GM23338 (cell line): ENCODE results near the gene CST9L. TPM values are rescaled to one million over a fixed set of nuclear protein-coding genes. Genes with fewer than 3 reads are reported as not detected.

Source experiments
- ATAC-seq: fragments of 200-7000 bp; cut with Tn5 transposase; 3 replicates; pipeline ENCODE4 v1.9.1; 2020
- DNase-seq: peaks from one replicate; pipeline ENCODE4 v3.0.0-alpha.2; 2015; ENCODE audit warnings: low spot score
- H2AFZ ChIP-seq: fragments of 200-600 bp; sonication (generic); 2 replicates; pipeline ENCODE4 v1.8.0; 2016; ENCODE audit warnings: antibody characterized with exemption, mild to moderate bottlenecking, moderate library complexity
- H3F3A ChIP-seq: fragments of 200-600 bp; sonication (generic); replicated peaks from 2 replicates; pipeline ENCODE4 v1.8.0; 2017; ENCODE audit warnings: antibody characterized with exemption, mixed run types, low read depth
- H3K27ac ChIP-seq: fragments of 200-600 bp; sonication (generic); 2 replicates; pipeline ENCODE4 v1.6.1; 2016; ENCODE audit warnings: low read depth
- H3K27me3 ChIP-seq: fragments of 200-600 bp; sonication (generic); 2 replicates; pipeline ENCODE4 v1.8.0; 2016; ENCODE audit warnings: mild to moderate bottlenecking, mixed run types, moderate library complexity; ENCODE audit not compliant: insufficient read depth
- H3K36me3 ChIP-seq: fragments of 200-600 bp; sonication (generic); 2 replicates; pipeline ENCODE4 v1.8.0; 2016; ENCODE audit warnings: mild to moderate bottlenecking; ENCODE audit not compliant: insufficient read depth
- H3K4me1 ChIP-seq: fragments of 200-600 bp; sonication (generic); 2 replicates; pipeline ENCODE4 v1.8.0; 2016; ENCODE audit warnings: mild to moderate bottlenecking, moderate library complexity; ENCODE audit not compliant: insufficient read depth
- H3K4me2 ChIP-seq: fragments of 200-600 bp; sonication (generic); 2 replicates; pipeline ENCODE4 v1.7.1; 2017; ENCODE audit warnings: mixed run types
- H3K4me3 ChIP-seq: fragments of 200-600 bp; sonication (generic); 2 replicates; pipeline ENCODE4 v1.6.1; 2016; ENCODE audit warnings: mixed run types
- H3K79me2 ChIP-seq: fragments of 200-600 bp; sonication (generic); replicated peaks from 2 replicates; pipeline ENCODE4 v1.8.0; 2017; ENCODE audit warnings: mild to moderate bottlenecking; ENCODE audit not compliant: insufficient read depth
- H3K9me2 ChIP-seq: fragments of 200-600 bp; sonication (generic); 2 replicates; pipeline ENCODE4 v1.8.0; 2017; ENCODE audit not compliant: insufficient read depth
- H4K20me1 ChIP-seq: fragments of 200-600 bp; sonication (generic); replicated peaks from 2 replicates; pipeline ENCODE4 v1.8.0; 2017; ENCODE audit warnings: mild to moderate bottlenecking; ENCODE audit not compliant: insufficient read depth
- H3K27ac Mint-ChIP-seq: 2 replicates; pipeline ENCODE4 v1.8.0; 2020; ENCODE audit warnings: inconsistent platforms, mild to moderate bottlenecking, moderate library complexity, mixed read lengths
- H3K27me3 Mint-ChIP-seq: 3 replicates; pipeline ENCODE4 v1.8.0; 2022; ENCODE audit warnings: low read depth, mild to moderate bottlenecking, moderate library complexity, mixed read lengths, inconsistent platforms; ENCODE audit not compliant: insufficient read depth, poor library complexity
- H3K36me3 Mint-ChIP-seq: 3 replicates; pipeline ENCODE4 v1.8.0; 2021; ENCODE audit warnings: low read depth, mild to moderate bottlenecking, inconsistent platforms, moderate library complexity, mixed read lengths
- H3K4me1 Mint-ChIP-seq: 3 replicates; pipeline ENCODE4 v1.8.0; 2020; ENCODE audit warnings: mild to moderate bottlenecking, inconsistent platforms, mixed read lengths
- H3K4me3 Mint-ChIP-seq: 3 replicates; pipeline ENCODE4 v1.8.0; 2021; ENCODE audit warnings: moderate library complexity, mild to moderate bottlenecking, inconsistent platforms, mixed read lengths
- H3K9me3 Mint-ChIP-seq: 3 replicates; pipeline ENCODE4 v1.8.0; 2020; ENCODE audit warnings: moderate library complexity, mild to moderate bottlenecking, inconsistent platforms, mixed read lengths
- CREB1 ChIP-seq: fragments of 250-450 bp; sonication (Bioruptor Pico); IDR thresholded peaks from 2 replicates; pipeline ENCODE4 v1.5.0; 2020; ENCODE audit warnings: low read depth, mild to moderate bottlenecking, moderate library complexity
- JUNB ChIP-seq: IDR thresholded peaks from one replicate; pipeline ENCODE4 v1.6.1; 2016; ENCODE audit warnings: antibody characterized with exemption; ENCODE audit not compliant: unreplicated experiment
- NANOG ChIP-seq: IDR thresholded peaks from 2 replicates; pipeline ENCODE4 v1.6.1; 2016; ENCODE audit warnings: antibody characterized with exemption, borderline replicate concordance
- POLR2AphosphoS5 ChIP-seq: IDR thresholded peaks from 2 replicates; pipeline ENCODE4 v1.6.1; 2016; ENCODE audit warnings: antibody characterized with exemption, low read depth
- STAT1 ChIP-seq: IDR thresholded peaks from one replicate; pipeline ENCODE4 v1.6.1; 2016; ENCODE audit warnings: antibody characterized with exemption; ENCODE audit not compliant: unreplicated experiment
- polyA plus RNA-seq: library from polyadenylated mRNA; unstranded; fragments of >200 nt; fragmentation: Nextera tagmentation; extraction: Ambion mirVana; gene quantifications from 2 replicates; pipeline ENCODE4 v1.2.1, GENCODE V29; 2016
- total RNA-seq: library from RNA; depleted of rRNA; stranded (reverse); fragments of >200 nt; shearing (Covaris generic); gene quantifications from 2 replicates; pipeline ENCODE4 v1.2.3, GENCODE V29; 2014
- TF ChIP-seq, protein P1 (sequence below): IDR thresholded peaks from one replicate; pipeline ENCODE4 v1.6.1; 2018; ENCODE audit warnings: antibody characterized with exemption; ENCODE audit not compliant: unreplicated experiment
- TF ChIP-seq, protein P2 (sequence below), 2 experiments: fragments of 200-600 bp in 1 of 2; sonication (generic) in 1 of 2; conservative IDR thresholded peaks; 2 replicates each; pipeline versions ENCODE4 v1.5.1 to v1.6.1; 2016 to 2017; ENCODE audit warnings: antibody characterized with exemption in 2 of 2, low read depth in 2 of 2, mild to moderate bottlenecking in 2 of 2, moderate library complexity in 1 of 2

The CST9L gene
- total and polyA plus RNA-seq, 2 experiments from 2014 or later: not detected

DNA sequence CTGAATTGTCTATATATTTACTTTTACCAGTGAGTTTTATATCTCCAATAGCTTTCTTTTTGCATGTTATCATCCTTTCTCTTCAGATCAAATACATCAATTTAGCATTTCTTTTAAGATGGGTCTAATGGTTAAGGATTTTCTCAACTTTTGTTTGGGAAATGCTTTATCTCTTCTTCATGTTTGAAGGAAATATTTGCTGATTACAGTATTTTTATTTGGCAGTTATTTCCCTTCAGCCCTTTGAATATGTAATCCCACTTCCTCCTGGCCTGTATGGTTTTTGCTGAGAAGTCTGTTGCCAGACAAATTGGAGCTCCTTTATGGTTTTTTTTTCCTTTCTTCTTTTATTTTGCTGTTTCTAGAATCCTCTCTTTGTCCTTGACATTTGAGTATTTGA, 6.7 kb upstream of the CST9L start:
- H3K4me3 Mint-ChIP-seq: no peak overlapping the region
- H3K27me3 Mint-ChIP-seq: no peaks in the 10 kb centered on the region
- H4K20me1 ChIP-seq: no peaks in the 10 kb centered on the region
- no peaks in the 10 kb centered on the region for H3K4me1 ChIP-seq
- H3K9me3 Mint-ChIP-seq: peaks cover 6% of the 10 kb centered on the region; the same call in 2 of the 3 replicates
- no peaks in the 10 kb centered on the region; the same call in 2 of the 3 replicates for H3K36me3 Mint-ChIP-seq
- H3K27me3 ChIP-seq: no peaks in the 10 kb centered on the region
- 0 out of 2 replicates have a peak, but pooled peaks cover 2% of the 10 kb centered on the region for H3K9me2 ChIP-seq
- no peak overlapping the region for H2AFZ ChIP-seq
- no peaks in the 10 kb centered on the region for H3K79me2 ChIP-seq
- no peak overlapping the region for H3K27ac Mint-ChIP-seq
- H3F3A ChIP-seq: no peaks in the 10 kb centered on the region
- no peaks in the 10 kb centered on the region for H3K36me3 ChIP-seq
- H3K4me1 Mint-ChIP-seq: no peaks in the 10 kb centered on the region
- TF ChIP-seq CREB1 (CRISPR knock-in tag): no peak
- TF ChIP-seq, protein P1, sequence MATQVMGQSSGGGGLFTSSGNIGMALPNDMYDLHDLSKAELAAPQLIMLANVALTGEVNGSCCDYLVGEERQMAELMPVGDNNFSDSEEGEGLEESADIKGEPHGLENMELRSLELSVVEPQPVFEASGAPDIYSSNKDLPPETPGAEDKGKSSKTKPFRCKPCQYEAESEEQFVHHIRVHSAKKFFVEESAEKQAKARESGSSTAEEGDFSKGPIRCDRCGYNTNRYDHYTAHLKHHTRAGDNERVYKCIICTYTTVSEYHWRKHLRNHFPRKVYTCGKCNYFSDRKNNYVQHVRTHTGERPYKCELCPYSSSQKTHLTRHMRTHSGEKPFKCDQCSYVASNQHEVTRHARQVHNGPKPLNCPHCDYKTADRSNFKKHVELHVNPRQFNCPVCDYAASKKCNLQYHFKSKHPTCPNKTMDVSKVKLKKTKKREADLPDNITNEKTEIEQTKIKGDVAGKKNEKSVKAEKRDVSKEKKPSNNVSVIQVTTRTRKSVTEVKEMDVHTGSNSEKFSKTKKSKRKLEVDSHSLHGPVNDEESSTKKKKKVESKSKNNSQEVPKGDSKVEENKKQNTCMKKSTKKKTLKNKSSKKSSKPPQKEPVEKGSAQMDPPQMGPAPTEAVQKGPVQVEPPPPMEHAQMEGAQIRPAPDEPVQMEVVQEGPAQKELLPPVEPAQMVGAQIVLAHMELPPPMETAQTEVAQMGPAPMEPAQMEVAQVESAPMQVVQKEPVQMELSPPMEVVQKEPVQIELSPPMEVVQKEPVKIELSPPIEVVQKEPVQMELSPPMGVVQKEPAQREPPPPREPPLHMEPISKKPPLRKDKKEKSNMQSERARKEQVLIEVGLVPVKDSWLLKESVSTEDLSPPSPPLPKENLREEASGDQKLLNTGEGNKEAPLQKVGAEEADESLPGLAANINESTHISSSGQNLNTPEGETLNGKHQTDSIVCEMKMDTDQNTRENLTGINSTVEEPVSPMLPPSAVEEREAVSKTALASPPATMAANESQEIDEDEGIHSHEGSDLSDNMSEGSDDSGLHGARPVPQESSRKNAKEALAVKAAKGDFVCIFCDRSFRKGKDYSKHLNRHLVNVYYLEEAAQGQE: no peak
- TF ChIP-seq STAT1: no peak
- H3K27ac ChIP-seq: no peak overlapping the region
- DNase-seq (no peak), ATAC-seq (no peak)
- no peak overlapping the region for H3K4me3 ChIP-seq
- H3K4me2 ChIP-seq: no peak overlapping the region

DNA sequence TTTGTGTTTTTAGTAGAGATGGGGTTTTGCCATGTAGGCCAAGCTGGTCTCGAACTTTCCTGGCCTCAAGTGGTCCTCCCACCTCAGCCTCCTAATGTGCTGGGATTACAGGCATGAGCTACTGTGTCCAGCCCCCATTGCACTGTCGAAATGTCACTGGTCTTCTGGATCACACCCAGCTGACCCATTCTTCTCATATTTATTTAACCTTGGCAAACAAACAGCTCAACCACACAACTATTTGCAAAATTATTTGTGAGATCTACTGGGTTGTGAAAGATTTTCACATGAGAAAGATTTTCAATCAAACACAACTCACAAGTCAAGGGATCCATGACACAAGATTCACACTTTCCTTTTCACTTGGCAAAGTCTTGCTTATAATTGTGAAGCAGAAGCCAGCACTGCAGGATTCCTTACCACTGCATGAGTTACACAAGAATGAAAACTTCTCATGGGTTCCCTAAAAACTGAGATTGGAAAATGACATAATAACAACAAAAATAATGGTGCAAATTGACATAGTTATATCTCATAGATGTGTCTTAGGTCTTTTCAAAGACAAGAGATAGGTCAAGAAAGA, 2.0 kb upstream of the CST9L start:
- H3K4me1 Mint-ChIP-seq: no peaks in the 10 kb centered on the region
- H3K4me1 ChIP-seq: no peaks in the 10 kb centered on the region
- H3K36me3 Mint-ChIP-seq: no peaks in the 10 kb centered on the region; the same call in 2 of the 3 replicates
- H3K27ac ChIP-seq: no peak overlapping the region
- ATAC-seq: no peak
- no peaks in the 10 kb centered on the region for H3F3A ChIP-seq
- no peak overlapping the region for H3K4me3 ChIP-seq
- no peaks in the 10 kb centered on the region for H4K20me1 ChIP-seq
- TF ChIP-seq POLR2AphosphoS5 (no peak), JUNB (no peak), CREB1 (CRISPR knock-in tag) (no peak), NANOG (no peak)
- TF ChIP-seq, protein P2, sequence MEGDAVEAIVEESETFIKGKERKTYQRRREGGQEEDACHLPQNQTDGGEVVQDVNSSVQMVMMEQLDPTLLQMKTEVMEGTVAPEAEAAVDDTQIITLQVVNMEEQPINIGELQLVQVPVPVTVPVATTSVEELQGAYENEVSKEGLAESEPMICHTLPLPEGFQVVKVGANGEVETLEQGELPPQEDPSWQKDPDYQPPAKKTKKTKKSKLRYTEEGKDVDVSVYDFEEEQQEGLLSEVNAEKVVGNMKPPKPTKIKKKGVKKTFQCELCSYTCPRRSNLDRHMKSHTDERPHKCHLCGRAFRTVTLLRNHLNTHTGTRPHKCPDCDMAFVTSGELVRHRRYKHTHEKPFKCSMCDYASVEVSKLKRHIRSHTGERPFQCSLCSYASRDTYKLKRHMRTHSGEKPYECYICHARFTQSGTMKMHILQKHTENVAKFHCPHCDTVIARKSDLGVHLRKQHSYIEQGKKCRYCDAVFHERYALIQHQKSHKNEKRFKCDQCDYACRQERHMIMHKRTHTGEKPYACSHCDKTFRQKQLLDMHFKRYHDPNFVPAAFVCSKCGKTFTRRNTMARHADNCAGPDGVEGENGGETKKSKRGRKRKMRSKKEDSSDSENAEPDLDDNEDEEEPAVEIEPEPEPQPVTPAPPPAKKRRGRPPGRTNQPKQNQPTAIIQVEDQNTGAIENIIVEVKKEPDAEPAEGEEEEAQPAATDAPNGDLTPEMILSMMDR (conservative IDR thresholded peaks at IDR 0.05; ENCODE audit: low read depth in 2 of 2): no peak
- no peak overlapping the region for H3K4me3 Mint-ChIP-seq
- H3K27me3 Mint-ChIP-seq: no peaks in the 10 kb centered on the region
- no peak overlapping the region for H2AFZ ChIP-seq
- H3K4me2 ChIP-seq: no peak overlapping the region
- no peaks in the 10 kb centered on the region for H3K27me3 ChIP-seq
- 0 out of 2 replicates have a peak, but pooled peaks cover 2% of the 10 kb centered on the region for H3K9me2 ChIP-seq
- H3K79me2 ChIP-seq: no peaks in the 10 kb centered on the region
- peaks cover 6% of the 10 kb centered on the region; the same call in 1 of the 3 replicates for H3K9me3 Mint-ChIP-seq
- H3K27ac Mint-ChIP-seq: no peak overlapping the region
- no peak for DNase-seq
- H3K36me3 ChIP-seq: no peaks in the 10 kb centered on the region
